ENCODE measurements around the gene PNPLA2. TPM values are rescaled to one million over a fixed set of nuclear protein-coding genes. Genes with fewer than 3 reads are reported as not detected.
A peak's percentile ranks its signal among the peaks of the same experiment; 100 is the strongest.

PNPLA2 gene
- polyA plus RNA-seq, 10 donors, result 18.4 to 32.9 (median 27.9) TPM

GRCh38 chr11:842370-843002 lies 23.8 kb downstream of the PNPLA2 start, which contains the start of the genes POLR2L and TSPAN4:
POLR2L (minus strand) TSS chr11:842529; CDS start chr11:842508, 21 bp downstream.
TSPAN4 (plus strand) TSS chr11:842852; CDS start chr11:850305, 7,453 bp downstream.
- peak; percentile 88 to 96 (median 91) for DNase-seq

GRCh38 chr11:843086-843734 lies 24.5 kb downstream of the PNPLA2 start:
- DNase-seq, result peak in 1 of 3 donors; percentile 69

- DNase-seq, result peak; percentile 87 to 94 (median 93)
These were observed 25.3 kb downstream of the PNPLA2 start for GRCh38 chr11:843818-844692.

GRCh38 chr11:844693-845644 lies 26.3 kb downstream of the PNPLA2 start:
- peak; percentile 92 to 95 (median 94) for DNase-seq

- peak in 1 of 3 donors; percentile 46 for DNase-seq
These were observed 27.3 kb downstream of the PNPLA2 start for GRCh38 chr11:845872-846495.

- no peak for DNase-seq
These were observed 27.9 kb downstream of the PNPLA2 start for GRCh38 chr11:846496-847098.

GRCh38 chr11:847876-848275 lies 29.2 kb downstream of the PNPLA2 start:
- no peak for DNase-seq

- DNase-seq, result peak in 1 of 3 donors; percentile 59
These were observed 29.7 kb downstream of the PNPLA2 start for GRCh38 chr11:848380-848931.

GRCh38 chr11:849104-849824 lies 30.6 kb downstream of the PNPLA2 start:
- peak in 1 of 3 donors; percentile 76 for DNase-seq

GRCh38 chr11:849951-850774 lies 31.4 kb downstream of the PNPLA2 start:
- DNase-seq, result peak in 1 of 3 donors; percentile 60

- DNase-seq, result peak in 1 of 3 donors; percentile 57
These were observed 32.4 kb downstream of the PNPLA2 start for GRCh38 chr11:850775-851763.

- no peak for DNase-seq
These were observed 34.0 kb downstream of the PNPLA2 start for GRCh38 chr11:852762-853161.

GRCh38 chr11:853682-854448 lies 35.2 kb downstream of the PNPLA2 start:
- no peak for DNase-seq

- DNase-seq, result no peak
These were observed 36.1 kb downstream of the PNPLA2 start for GRCh38 chr11:854601-855329.

- no peak for DNase-seq
These were observed 36.6 kb downstream of the PNPLA2 start for GRCh38 chr11:855330-855674.

Data from muscle of back (tissue), 11 donors.